CD1c-positive myeloid dendritic cell (primary cell): ENCODE results near the gene TNFRSF1B.
"Not testable (repeated sequence)": the region's sequence is repeated elsewhere in the genome, so short reads cannot be mapped to it uniquely, and the experiment has no call there.

Experiments used
- DNase-seq: peaks from one replicate; pipeline ENCODE4 v3.0.0-alpha.2; 2016; ENCODE audit errors: extremely low spot score

The TNFRSF1B gene

GRCh38 chr1:12222700-12223099 is 55.9 kb downstream of the TNFRSF1B start:
- DNase-seq: not testable (repeated sequence)

DNA sequence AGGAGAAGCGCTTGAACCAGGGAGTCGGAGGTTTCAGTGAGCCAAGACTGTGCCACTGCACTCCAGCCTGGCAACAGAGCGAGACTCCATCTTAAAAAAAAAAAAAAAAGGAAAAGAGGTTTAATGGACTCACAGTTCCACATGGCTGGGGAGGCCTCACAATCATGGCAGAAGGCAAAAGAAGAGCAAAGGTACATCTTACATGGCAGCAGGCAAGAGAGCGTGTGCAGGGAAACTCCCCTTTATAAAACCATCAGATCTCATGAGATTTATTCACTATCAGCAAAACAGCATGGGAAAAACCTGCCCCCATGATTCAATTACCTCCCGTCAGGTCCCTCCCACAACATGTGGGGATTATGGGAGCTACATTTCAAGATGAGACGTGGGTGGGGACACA is 57.3 kb downstream of the TNFRSF1B start:
- DNase-seq: not testable (repeated sequence)

DNA sequence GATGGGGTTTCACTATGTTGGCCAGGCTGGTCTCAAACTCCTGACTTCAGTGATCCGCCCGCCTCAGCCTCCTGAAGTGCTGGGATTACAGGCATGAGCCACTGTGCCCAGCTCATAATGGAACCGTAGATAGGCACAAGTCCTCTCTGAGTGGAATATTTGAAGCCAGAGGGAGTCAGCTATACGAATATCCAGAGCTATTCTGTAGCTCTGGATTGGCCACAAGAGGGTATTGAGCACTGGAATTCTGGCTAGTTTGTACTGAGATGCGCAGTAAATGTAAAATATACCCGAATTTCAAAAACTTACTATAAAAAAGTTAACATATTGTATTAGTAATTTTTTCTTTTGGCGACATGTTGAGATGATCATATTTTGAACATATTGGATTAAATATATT is 62.2 kb downstream of the TNFRSF1B start:
- no peak for DNase-seq

DNA sequence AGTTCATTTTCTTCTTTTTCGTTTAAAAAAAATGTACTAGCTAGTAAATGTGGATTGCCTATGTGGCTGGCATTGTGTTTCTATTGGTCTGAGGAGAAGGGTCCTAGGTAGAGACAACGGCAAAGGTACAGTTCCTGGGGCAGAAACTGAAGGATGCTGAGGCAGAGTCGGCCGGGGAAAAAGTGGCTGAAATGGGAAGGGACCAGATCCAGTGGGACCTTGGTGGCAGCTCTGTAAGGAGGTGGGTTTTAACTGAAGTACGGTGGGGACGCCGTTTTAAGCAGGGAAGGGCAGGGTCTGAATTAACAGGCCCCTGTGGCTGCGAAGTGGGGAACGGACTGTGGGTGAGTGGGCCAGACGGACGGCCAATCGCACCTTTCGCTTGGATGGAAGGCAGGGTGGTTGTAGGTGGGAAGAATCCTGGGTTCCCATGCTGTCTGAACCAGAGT is 62.6 kb downstream of the TNFRSF1B start:
- DNase-seq: no peak

DNA sequence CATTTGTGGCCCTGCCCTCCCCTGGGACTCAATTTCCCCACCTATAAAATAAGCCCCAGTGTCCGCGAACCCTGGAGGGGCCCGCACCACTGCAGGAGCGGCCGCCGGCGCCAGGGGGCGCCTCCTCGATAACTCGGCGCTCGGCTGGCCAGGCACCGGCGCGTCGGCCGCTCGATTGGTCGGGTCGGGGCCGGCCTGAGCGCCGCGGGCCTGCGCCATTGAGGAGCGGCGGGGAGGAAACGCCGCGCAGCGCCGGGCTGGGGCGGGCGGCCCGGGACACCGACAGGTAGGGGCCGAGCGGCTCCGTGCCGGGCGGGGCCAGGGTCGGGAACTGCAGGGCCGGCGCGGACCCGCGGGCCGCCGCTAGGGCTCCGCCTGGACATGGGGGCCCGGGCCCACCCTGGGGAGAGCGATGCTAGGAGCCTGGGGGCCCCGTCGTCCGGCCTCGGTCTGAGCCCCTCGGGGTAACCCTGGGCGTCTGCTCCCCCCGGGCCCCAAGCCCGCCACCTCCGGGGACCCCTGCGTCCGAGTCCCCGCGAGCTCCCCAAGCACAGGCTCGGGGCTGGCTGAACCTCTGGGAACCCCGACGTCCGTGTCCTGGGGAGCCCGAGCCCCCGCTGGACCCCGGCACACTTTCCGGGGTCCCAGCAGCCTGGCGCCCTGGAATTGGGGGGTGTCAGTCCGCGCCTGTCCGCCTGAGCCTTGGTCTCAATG is 63.2 kb downstream of the TNFRSF1B start, which contains the start of gene VPS13D:
Gene VPS13D, plus strand, starts transcription at position 196 of the 714 bp plus-strand sequence. CDS start 4,237 bp downstream, outside the sequence.
- peak; percentile 93 for DNase-seq

GRCh38 chr1:12230549-12231275 is 63.9 kb downstream of the TNFRSF1B start:
- peak; percentile 34 for DNase-seq

- no peak for DNase-seq
Measured at GRCh38 chr1:12231276-12231595, 64.4 kb downstream of the TNFRSF1B start.

GRCh38 chr1:12232221-12232620 is 65.4 kb downstream of the TNFRSF1B start:
- no peak for DNase-seq

GRCh38 chr1:12244078-12244477 is 77.3 kb downstream of the TNFRSF1B start:
- peak; percentile 27 for DNase-seq

DNA sequence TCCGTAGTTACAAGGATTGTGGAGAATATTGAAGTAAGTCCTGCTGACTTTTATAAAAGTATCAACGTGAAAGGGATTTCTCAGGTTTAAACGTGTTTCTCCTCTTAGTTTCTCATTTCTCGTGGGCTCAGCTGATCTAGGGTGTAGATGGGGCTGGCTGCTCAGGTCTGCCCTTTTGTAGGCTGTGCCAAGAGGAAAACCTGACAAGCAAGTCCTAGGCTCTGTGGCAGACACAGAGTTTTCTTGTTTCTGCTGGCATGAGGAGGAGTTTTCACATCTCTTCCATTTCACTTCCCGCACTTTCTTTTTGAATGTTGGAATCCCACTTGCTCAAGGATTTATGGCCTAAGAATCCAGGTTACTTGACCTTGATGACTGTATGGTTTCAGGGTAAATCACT is 77.8 kb downstream of the TNFRSF1B start:
- no peak for DNase-seq

DNA sequence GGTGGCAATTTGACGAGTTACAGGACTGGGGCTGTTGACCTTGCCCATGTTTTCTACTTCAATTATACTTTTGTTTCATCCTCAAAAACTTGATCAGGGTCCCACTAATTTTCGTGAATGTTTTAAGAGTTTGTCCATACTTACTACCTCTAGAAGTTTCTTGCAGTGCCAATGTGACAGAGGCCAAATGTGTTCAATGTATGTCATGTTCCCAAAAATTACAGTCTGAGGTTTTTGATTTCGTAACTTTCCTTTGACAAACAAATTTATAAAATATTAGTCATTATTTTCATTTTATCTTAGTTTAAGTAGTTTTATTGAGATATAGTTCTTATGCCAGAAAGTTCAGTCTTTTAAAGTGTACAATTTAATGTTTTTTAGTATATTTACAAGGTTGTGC is 78.3 kb downstream of the TNFRSF1B start:
- DNase-seq: no peak

DNA sequence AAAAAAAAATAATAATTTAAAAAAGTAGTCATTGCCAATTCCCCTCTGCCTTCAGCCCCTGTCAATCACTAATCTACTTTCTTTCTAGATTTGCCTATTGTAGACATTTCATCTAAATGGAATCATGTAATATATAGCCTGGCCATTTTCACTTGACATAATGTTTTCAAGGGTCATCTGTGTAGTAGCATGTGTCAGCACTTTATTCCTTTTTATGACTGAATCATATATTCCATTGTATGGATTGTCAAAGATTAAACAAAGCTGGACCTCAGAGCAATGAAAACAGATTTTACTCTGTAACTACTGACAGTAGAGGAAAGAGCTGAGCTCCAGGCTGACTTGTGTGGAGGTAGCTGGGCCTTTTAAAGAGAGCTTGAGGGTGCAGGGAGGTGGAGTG is 78.9 kb downstream of the TNFRSF1B start:
- DNase-seq: no peak

- DNase-seq: no peak
Measured at GRCh38 chr1:12246584-12246983, 79.8 kb downstream of the TNFRSF1B start.

DNA sequence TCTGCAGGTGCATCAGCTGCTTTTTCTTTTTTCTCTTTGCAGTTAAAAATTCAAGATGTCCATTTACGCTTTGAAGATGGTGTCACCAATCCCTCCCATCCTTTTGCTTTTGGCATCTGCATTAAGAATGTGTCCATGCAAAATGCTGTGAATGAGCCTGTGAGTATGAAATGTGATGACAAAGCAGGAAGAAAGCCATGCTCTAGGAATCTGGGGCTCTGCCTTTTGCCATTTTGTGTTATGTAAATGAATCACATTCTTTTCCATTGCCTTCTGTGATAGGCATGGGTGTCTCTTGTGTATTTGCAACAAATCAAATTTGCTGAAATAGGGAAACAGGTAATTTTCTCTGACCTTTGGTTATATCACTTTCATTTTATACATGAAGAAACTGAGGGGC is 82.4 kb downstream of the TNFRSF1B start:
- no peak for DNase-seq

GRCh38 chr1:12249748-12250147 is 83.0 kb downstream of the TNFRSF1B start:
- DNase-seq: no peak

GRCh38 chr1:12251442-12251841 is 84.7 kb downstream of the TNFRSF1B start:
- DNase-seq: no peak

DNA sequence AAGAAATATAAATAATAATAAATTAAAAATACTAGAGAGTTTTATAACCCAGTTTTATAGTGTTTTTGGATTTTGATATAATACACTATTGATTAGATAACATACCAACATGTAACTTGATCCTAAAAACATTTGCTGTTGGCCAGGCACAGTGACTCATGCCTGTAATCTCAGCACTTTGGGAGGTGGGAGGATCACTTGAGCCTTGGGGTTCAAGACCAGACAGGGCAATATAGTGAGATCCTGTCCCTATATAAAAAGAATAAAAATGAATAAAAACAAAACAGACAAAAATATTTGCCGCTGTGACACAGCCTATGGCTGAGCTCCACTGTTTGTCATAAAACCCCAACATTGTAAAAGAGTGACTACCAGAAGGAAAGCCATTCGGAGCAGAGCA is 89.1 kb downstream of the TNFRSF1B start:
- no peak for DNase-seq

GRCh38 chr1:12258272-12258671 is 91.5 kb downstream of the TNFRSF1B start:
- DNase-seq: no peak
